SKM-1 treated with dmso at 0.1 percent for 144 hours (cell line): ENCODE results near the gene GOLGA6L7.
"Not testable (repeated sequence)": the region's sequence is repeated elsewhere in the genome, so short reads cannot be mapped to it uniquely, and the experiment has no call there.

ENCODE experiments used
- DNase-seq: peaks from one replicate; lab custom pipeline; 2025; ENCODE audit not compliant: unreplicated experiment; lab: John Stamatoyannopoulos, UW

The GOLGA6L7 gene

GRCh38 chr15:28885128-28885629 is 36.7 kb upstream of the GOLGA6L7 start:
- no peak for DNase-seq

GRCh38 chr15:28884151-28884940 is 35.9 kb upstream of the GOLGA6L7 start:
- no peak for DNase-seq

- no peak for DNase-seq
These were observed 33.2 kb upstream of the GOLGA6L7 start for GRCh38 chr15:28881600-28881999.

GRCh38 chr15:28881170-28881569 is 32.7 kb upstream of the GOLGA6L7 start:
- no peak for DNase-seq

GRCh38 chr15:28880680-28881079 is 32.2 kb upstream of the GOLGA6L7 start:
- DNase-seq: no peak

- no peak for DNase-seq
These were observed 31.1 kb upstream of the GOLGA6L7 start for GRCh38 chr15:28879551-28879950.

GRCh38 chr15:28878209-28878608 is 29.8 kb upstream of the GOLGA6L7 start:
- DNase-seq: no peak

- DNase-seq: no peak
These were observed 28.4 kb upstream of the GOLGA6L7 start for GRCh38 chr15:28876845-28877185.

- DNase-seq: no peak
These were observed 27.8 kb upstream of the GOLGA6L7 start for GRCh38 chr15:28876131-28876844.

- DNase-seq: no peak
These were observed 27.1 kb upstream of the GOLGA6L7 start for GRCh38 chr15:28875461-28876000.

GRCh38 chr15:28873585-28874190 is 25.2 kb upstream of the GOLGA6L7 start:
- DNase-seq: no peak

- DNase-seq: no peak
These were observed 24.6 kb upstream of the GOLGA6L7 start for GRCh38 chr15:28873006-28873405.

- no peak for DNase-seq
These were observed 22.7 kb upstream of the GOLGA6L7 start for GRCh38 chr15:28871168-28871567.

GRCh38 chr15:28868744-28869345 is 20.4 kb upstream of the GOLGA6L7 start:
- no peak for DNase-seq

GRCh38 chr15:28861589-28862293 is 13.3 kb upstream of the GOLGA6L7 start:
- peak; percentile 65 for DNase-seq

- peak; percentile 65 for DNase-seq
These were observed 12.6 kb upstream of the GOLGA6L7 start for GRCh38 chr15:28861031-28861534.

- DNase-seq: not testable (repeated sequence)
These were observed 6.1 kb upstream of the GOLGA6L7 start for GRCh38 chr15:28854578-28854977.

GRCh38 chr15:28853654-28854053 is 5.2 kb upstream of the GOLGA6L7 start:
- not testable (repeated sequence) for DNase-seq

- not testable (repeated sequence) for DNase-seq
These were observed 1.3 kb upstream of the GOLGA6L7 start for GRCh38 chr15:28849766-28850165.

GRCh38 chr15:28849271-28849670 is 827 bp upstream of the GOLGA6L7 start:
- not testable (repeated sequence) for DNase-seq
